Omental fat pad (tissue), 4 donors: ENCODE measurements around the gene UBE3B. TPM values are rescaled to one million over a fixed set of nuclear protein-coding genes. Genes with fewer than 3 reads are reported as not detected.

ENCODE experiments used
- ATAC-seq: fragments of 150-250 bp; one replicate; pipeline ENCODE4 v1.9.1; 2016; ENCODE audit warnings: mild to moderate bottlenecking, moderate library complexity; ENCODE audit not compliant: low FRiP score
- DNase-seq: peaks from one replicate; pipeline ENCODE4 v3.0.0-alpha.2; 2019; ENCODE audit warnings: low spot score
- CTCF ChIP-seq, 3 donors: fragments of 450-650 bp; IDR thresholded peaks; one replicate each; pipeline ENCODE4 v1.5.1; 2016 to 2017; ENCODE audit warnings: antibody characterized with exemption in 3 of 3, mild to moderate bottlenecking in 3 of 3, moderate library complexity in 2 of 3
- total RNA-seq, 4 donors: library from RNA; depleted of rRNA; stranded (reverse); fragments of >200 nt; gene quantifications; one replicate each; pipeline ENCODE4 v1.1.0, GENCODE V29; 2016

UBE3B gene
- total RNA-seq, 4 donors from 2014 or later, result 36.6 to 82.4 (median 40.1) TPM

- no peak for TF ChIP-seq CTCF (IDR thresholded peaks at IDR 0.05)
- no peak for ATAC-seq
Observed at GRCh38 chr12:109449845-109450532, 27.4 kb upstream of the UBE3B start.

GRCh38 chr12:109450980-109451379 lies 26.5 kb upstream of the UBE3B start:
- no peak for DNase-seq
- no peak for ATAC-seq
- no peak for TF ChIP-seq CTCF (IDR thresholded peaks at IDR 0.05)

More at GRCh38 chr12:109449845-109450532, 27.4 kb upstream of the UBE3B start:
- DNase-seq, result no peak

GRCh38 chr12:109451400-109451799 lies 26.0 kb upstream of the UBE3B start:
- ATAC-seq (no peak), DNase-seq (no peak)
- TF ChIP-seq CTCF (IDR thresholded peaks at IDR 0.05), result no peak

- DNase-seq (no peak), ATAC-seq (no peak)
- no peak for TF ChIP-seq CTCF (IDR thresholded peaks at IDR 0.05)
Observed at GRCh38 chr12:109452489-109452888, 24.9 kb upstream of the UBE3B start.

- no peak for ATAC-seq
- DNase-seq, result no peak
- TF ChIP-seq CTCF (IDR thresholded peaks at IDR 0.05), result no peak
Observed at GRCh38 chr12:109455706-109456105, 21.7 kb upstream of the UBE3B start.

- no peak for TF ChIP-seq CTCF (IDR thresholded peaks at IDR 0.05)
- DNase-seq (no peak), ATAC-seq (no peak)
Observed at GRCh38 chr12:109458086-109458485, 19.3 kb upstream of the UBE3B start.

GRCh38 chr12:109458771-109459208 lies 18.6 kb upstream of the UBE3B start:
- no peak for ATAC-seq
- TF ChIP-seq CTCF (IDR thresholded peaks at IDR 0.05), result no peak
- no peak for DNase-seq
